ENCODE results near the gene ATL3. TPM values are rescaled to one million over a fixed set of nuclear protein-coding genes. Genes with fewer than 3 reads are reported as not detected.

Gene ATL3
- total RNA-seq, 1 experiment from 2014 or later, result 55.1 TPM

Other genes with a start within 250 kb of the ATL3 start
- gene PLAAT5, start 180.2 kb downstream of the ATL3 start, total RNA-seq (2022), result 1.2 and 2.3 TPM in 2 replicates
- not detected in 2 replicates for gene LGALS12, start 165.3 kb downstream of the ATL3 start, total RNA-seq (2022)
- gene PLAAT4, start 134.6 kb downstream of the ATL3 start, total RNA-seq (2022), result 1.2 TPM in 2 replicates
- 1.2 TPM in 1 of 2 replicates, not detected in the other for gene PLAAT2, start 108.0 kb downstream of the ATL3 start, total RNA-seq (2022)
- 50.9 and 57.9 TPM in 2 replicates for gene PLAAT3, start 56.9 kb downstream of the ATL3 start, total RNA-seq (2022)
- gene RTN3, start 10.1 kb upstream of the ATL3 start, total RNA-seq (2022), result 162 and 179 TPM in 2 replicates
- gene ZFTA, start 97.4 kb upstream of the ATL3 start, total RNA-seq (2022), result 30.8 and 31.0 TPM in 2 replicates
- gene SPINDOC, start 142.1 kb upstream of the ATL3 start, total RNA-seq (2022), result 71.2 and 72.1 TPM in 2 replicates
- gene MARK2, start 167.7 kb upstream of the ATL3 start, total RNA-seq (2022), result 63.5 and 64.5 TPM in 2 replicates
- gene RCOR2, start 245.8 kb upstream of the ATL3 start, total RNA-seq (2022), result 1.5 and 1.8 TPM in 2 replicates